Measurements from ENCODE around the gene DACT2.
"Not testable (repeated sequence)": the region's sequence is repeated elsewhere in the genome, so short reads cannot be mapped to it uniquely, and the experiment has no call there.

Gene DACT2

GRCh38 chr6:168301648-168302398 is 17.8 kb downstream of the DACT2 start:
- DNase-seq = no peak

GRCh38 chr6:168300975-168301647 is 18.5 kb downstream of the DACT2 start:
- DNase-seq = no peak

GRCh38 chr6:168299541-168300511 is 19.8 kb downstream of the DACT2 start:
- DNase-seq = no peak

- no peak for DNase-seq
Observed at GRCh38 chr6:168297643-168298042, 21.9 kb downstream of the DACT2 start.

- no peak for DNase-seq
Observed at GRCh38 chr6:168294901-168295300, 24.7 kb downstream of the DACT2 start.

- no peak for DNase-seq
Observed at GRCh38 chr6:168293636-168294530, 25.7 kb downstream of the DACT2 start.

GRCh38 chr6:168292826-168293225 is 26.8 kb downstream of the DACT2 start:
- no peak for DNase-seq

- DNase-seq = no peak
Observed at GRCh38 chr6:168291450-168291849, 28.1 kb downstream of the DACT2 start.

GRCh38 chr6:168290095-168290494 is 29.5 kb downstream of the DACT2 start:
- DNase-seq = no peak

- DNase-seq = no peak
Observed at GRCh38 chr6:168289571-168289962, 30.0 kb downstream of the DACT2 start.

GRCh38 chr6:168288781-168289570 is 30.6 kb downstream of the DACT2 start:
- DNase-seq = no peak

GRCh38 chr6:168287460-168287859 is 32.1 kb downstream of the DACT2 start:
- not testable (repeated sequence) for DNase-seq

- DNase-seq = not testable (repeated sequence)
Observed at GRCh38 chr6:168286771-168287446, 32.7 kb downstream of the DACT2 start.

GRCh38 chr6:168286116-168286515 is 33.5 kb downstream of the DACT2 start:
- no peak for DNase-seq

GRCh38 chr6:168285456-168285855 is 34.1 kb downstream of the DACT2 start:
- no peak for DNase-seq

- DNase-seq = no peak
Observed at GRCh38 chr6:168284187-168284586, 35.4 kb downstream of the DACT2 start.

- no peak for DNase-seq
Observed at GRCh38 chr6:168283686-168284025, 35.9 kb downstream of the DACT2 start.

- no peak for DNase-seq
Observed at GRCh38 chr6:168282985-168283685, 36.4 kb downstream of the DACT2 start.

GRCh38 chr6:168281826-168282225 is 37.8 kb downstream of the DACT2 start:
- DNase-seq = no peak

- not testable (repeated sequence) for DNase-seq
Observed at GRCh38 chr6:168281314-168281713, 38.3 kb downstream of the DACT2 start.
